Esophagus squamous epithelium (tissue), 4 donors: ENCODE measurements around the gene S100B.

Experiments
- CTCF ChIP-seq, 6 experiments: fragments of 450-650 bp in 4 of 6; fragments of 200-600 bp in 2 of 6; sonication (generic) in 2 of 6; IDR thresholded peaks; one replicate each; pipeline ENCODE4 v1.5.1; 2016 to 2019; ENCODE audit warnings: antibody characterized with exemption in 6 of 6, mild to moderate bottlenecking in 4 of 6, moderate library complexity in 4 of 6
- POLR2A ChIP-seq, 4 donors: fragments of 450-650 bp; IDR thresholded peaks; one replicate each; pipeline ENCODE4 v1.6.1; 2017; ENCODE audit warnings: antibody characterized with exemption in 4 of 4, mild to moderate bottlenecking in 4 of 4, moderate library complexity in 3 of 4

- TF ChIP-seq CTCF (IDR thresholded peaks at IDR 0.05) (no peak), POLR2A (IDR thresholded peaks at IDR 0.05) (no peak)
Observed at GRCh38 chr21:46559291-46559983, 45.4 kb downstream of the S100B start.
